GM18519 (cell line): Measurements from ENCODE around the gene PTK7.

Source experiments
- ATAC-seq: cut with Tn5 transposase; IDR thresholded peaks from one replicate; pipeline ENCODE4 v1.9.1; 2021; ENCODE audit warnings: mild to moderate bottlenecking, moderate library complexity; ENCODE audit not compliant: unreplicated experiment, low FRiP score

PTK7 gene

DNA sequence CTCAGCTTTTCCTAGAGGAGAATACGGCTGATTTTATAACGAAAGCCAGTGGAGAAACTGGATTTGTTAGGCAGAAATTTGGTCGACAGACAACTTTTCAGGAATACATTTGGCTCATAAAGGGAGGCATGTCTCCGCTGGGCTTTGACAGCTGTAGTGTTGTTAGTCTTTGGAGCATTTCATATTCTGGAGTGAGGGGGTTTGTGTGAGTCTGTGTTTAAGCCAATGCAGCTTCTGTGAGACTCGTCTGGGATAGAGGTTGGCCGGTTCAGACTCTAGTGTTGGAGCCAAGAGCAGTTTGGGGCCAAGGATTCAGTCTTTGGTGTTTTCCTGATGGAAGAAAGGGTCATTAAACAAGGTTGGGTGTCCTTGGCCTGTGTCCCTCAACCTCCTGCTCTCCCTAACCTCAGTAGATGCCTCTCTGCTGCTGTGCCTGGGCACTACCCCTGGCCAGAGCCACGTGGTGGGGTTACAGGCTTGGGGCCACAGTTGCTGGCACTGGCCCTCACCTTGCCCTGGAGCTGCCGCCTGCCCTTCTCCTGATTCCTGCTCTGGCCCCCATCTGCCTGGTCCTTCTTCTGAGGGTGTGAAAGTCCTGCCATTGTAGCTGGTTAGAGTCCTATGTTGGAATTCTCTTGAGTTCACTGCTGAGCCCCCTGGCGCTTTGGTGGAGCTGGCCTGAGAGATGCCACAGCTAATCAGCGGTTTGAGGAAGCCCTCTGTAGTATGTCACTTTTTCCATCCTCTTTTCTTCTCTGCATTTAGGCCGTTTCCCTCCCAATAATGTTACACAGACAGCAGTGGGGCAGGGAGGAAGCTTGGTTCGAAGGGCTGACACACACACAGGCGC is 6.9 kb downstream of the PTK7 start:
- ATAC-seq, result no peak

DNA sequence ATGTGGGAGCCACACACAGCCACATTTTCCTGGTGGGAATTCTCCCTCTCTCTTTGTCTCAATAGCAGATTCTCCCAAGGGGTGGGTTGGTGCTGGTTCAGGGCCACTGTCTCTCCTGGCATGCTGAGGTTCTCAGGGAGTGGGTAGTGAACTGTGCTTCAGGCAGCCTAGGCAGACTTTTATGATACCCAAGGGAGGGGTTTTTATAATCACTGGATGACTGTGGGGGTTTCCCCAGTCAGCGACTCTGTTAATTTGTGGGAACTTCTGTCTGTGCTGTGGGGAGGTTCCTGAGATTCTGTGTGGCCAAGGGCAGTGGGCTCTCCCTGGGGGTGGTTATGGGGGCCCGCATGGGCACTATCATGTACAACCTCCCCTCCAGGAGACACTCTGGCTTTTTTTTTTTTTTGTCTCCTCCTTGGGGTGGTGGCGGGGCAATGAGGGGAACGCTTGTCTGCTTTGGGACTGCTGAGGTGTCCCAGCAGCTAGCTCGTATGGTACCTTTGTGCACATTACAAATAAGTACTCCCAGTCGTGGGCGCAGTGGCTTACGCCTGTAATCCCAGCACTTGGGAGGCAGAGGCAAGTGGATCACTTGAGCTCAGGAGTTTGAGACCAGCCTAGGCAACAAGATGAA is 10.0 kb downstream of the PTK7 start:
- ATAC-seq, result no peak

DNA sequence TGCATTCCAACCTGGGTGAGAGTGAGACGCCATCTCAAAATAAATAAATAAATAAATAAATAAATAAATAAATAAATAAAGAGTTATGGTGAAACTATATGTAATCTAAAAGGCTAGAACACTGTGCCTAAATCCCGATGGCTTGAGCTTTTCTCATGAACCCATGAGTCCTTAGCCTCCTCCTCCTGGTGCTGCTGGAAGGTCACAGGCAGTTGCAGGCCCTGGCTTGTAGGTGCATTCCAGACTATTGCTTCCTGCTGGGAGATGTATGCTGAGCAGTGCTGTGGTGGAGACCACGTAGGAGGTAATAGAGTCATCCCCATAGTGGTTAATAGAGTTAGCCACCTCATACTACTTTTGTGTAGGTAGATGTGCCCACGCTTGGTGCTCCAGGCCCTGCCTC is 12.5 kb downstream of the PTK7 start:
- no peak for ATAC-seq

DNA sequence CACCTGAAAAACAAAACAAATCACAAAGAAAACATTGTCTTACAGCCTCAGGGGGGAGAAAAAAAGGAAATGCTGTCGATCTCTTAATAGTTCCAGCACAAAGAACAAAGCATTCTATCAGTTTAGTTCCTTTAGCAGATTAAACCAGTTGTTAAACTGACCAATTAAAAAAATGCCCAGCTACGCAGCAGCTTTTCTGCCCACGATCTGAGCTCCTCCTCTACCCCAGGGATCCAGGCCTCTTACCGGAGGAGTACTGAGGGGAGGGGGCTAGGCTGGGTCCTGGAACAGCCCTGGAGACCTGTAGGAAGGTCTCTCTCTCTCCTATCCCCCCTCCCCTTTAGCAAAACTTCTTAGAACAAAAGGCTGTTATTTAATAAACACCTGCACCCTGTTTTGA is 13.4 kb downstream of the PTK7 start:
- ATAC-seq, result no peak

DNA sequence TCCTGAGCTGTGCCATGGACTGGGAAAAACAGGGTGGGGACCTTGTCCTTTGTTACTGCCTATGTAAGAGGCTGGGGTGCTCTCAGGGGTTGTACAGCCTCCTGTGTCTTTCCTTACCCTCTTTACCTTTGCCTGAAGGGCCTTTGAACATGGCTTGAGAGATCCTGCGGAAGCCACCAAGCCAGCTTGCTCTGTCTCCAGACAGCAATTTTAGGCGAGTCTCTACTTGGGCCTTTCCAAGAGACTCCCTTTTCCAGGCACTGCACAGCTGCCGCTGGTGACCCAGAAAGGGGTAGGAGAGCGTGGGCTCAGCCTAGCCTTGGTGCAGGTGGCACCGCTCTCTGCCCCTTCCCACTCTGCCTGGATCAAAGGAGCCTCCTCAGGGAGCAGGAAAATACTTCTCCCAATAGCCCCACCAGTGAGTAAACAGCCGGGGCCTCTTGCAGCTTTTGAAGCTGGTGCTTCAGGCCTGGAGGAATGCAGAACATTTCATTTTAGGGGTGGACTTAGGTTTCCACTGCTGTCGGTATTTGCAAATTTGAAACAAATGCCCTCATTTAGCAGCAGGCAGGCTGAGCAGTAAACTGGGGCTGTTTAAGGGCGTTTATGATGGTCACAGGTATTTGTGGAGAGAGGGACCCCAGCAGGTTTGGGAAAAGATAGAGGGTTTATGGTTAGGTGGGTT is 13.9 kb downstream of the PTK7 start:
- ATAC-seq, result no peak

DNA sequence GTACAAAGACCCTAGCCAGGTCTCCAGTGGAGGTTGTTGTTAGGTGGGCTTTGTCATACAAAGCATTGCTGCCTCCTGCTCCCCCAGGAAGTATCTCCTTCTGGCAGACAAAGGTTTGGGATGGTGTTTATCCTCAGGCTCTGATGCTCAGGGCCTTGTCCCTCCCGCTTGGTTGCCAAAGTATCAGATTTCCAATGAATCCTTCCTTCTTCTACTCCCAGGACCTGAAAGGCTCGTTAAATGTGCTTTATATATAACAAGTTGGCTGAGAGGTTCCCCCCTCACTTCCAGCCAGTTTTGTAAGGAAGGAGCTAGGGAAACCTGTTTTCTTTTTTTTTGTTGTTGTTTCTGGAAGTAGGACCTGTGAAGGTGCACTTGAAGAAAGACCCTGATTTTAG is 14.4 kb downstream of the PTK7 start:
- ATAC-seq, result no peak

DNA sequence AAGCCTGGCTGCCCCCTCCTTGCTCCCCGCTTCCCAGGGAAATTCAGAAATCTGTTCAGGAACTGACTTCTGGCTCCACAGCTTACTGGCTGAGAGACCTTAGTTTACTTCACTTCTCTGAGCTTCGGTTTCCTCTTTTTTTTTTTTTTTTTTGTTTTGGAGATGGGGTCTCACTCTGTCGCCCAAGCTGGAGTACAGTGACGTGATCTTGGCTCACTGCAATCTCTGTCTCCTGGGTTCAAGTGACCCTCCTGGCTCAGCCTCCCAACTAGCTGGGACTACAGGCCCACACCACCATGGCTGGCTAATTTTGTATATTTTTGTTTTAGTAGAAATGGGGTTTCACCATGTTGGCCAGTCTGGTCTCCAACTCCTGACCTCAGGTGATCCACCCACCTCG is 14.9 kb downstream of the PTK7 start:
- ATAC-seq, result no peak

DNA sequence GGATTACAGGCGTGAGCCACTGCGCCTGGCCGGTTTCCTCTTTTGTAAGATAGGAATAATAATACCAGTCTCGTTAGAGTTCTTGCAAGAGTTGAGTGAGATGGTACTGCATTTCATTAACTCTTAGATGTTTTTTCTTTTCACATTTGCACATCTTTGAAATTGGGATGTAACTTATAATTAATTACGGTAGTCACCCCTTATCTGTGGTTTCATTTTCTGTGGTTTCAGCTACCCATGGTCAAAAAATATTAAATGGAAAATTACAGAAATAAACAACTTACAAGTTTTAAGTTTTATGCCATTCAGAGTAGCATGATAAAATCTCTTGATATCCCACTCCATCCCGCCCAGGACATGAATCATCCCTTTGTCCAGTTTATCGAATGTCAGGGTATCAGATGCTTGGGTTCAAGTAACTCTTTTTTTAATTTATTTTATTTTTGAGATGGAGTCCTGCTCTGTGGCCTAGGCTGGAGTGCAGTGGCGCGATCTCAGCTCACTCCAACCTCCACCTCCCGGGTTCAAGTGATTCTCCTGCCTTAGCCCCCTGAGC is 15.4 kb downstream of the PTK7 start:
- no peak for ATAC-seq

DNA sequence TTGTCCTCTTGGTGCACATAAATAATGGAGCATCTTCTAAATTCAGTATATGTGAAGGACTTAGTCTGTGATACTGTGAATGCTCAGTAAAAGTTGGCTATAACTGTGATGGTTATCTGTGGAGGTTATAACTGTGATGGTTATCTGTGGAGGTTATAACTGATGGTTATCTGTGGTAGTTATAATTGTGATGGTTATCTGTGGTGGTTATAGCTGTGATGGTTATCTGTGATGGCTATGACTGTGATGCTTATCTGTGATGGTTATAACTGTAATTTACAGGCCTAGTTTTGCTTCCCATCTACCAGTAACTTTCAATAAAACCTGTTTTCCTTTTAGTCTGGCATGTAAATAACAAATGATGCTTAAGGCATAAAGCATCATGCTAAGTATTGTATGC is 16.5 kb downstream of the PTK7 start:
- no peak for ATAC-seq

DNA sequence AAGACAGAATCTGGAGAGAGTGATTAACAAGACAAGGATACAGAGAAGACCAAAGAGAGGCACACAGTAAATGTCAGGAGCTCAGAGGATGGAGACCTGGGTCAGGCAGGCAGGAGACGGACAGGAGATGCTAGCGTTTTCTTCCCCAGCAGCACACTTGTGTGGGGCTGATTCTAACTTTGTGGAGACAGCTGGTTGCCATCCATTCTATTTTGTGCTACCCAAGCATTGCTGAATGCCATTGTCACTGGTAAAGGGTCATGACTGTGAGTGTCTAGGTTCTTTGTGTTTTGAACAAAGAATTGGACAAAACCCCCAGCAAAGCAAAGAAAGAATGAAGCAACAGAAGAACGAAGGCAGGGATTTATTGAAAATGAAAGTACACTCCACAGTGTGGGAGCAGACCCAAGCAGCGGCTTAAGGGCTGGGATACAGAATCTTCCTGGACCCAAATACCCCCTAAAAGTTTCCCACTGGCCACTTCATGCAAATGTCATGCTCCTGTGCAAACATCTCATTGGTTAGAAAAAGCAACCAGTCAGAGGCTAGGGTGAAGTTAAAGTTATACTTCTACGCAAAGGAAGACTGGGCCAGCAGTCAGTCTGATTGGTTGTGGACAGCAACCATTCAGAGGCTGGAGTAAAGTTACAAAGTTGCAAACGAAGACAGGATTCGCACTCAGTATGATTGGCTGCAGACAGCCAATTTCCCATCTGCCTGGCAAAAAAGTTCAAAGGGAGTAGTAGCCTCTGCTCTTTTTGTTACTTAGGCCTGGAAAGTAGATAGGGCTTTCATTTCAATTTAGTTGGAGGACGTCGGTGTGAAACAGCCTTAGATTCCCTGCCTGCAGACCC is 17.5 kb downstream of the PTK7 start:
- ATAC-seq, result no peak

DNA sequence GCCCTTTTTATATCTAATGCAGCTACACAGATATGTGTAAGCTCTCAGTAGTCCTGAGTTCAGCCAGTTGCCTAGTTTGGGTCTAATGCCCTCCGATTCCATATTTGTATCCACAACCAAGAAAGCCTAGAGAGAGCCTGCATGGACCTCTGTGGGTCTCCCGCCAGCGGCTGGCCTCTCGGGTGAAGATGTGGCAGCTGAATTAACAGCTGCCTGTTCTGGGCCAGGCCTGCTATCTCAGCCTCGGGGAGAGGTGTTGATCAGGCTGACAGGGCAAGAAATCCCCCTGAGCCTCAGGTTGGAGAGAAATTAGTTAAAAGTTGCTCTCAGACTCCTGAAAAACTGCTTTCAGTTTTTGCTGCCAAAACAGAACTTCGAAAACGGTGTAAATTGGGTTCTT is 19.8 kb downstream of the PTK7 start:
- no peak for ATAC-seq

DNA sequence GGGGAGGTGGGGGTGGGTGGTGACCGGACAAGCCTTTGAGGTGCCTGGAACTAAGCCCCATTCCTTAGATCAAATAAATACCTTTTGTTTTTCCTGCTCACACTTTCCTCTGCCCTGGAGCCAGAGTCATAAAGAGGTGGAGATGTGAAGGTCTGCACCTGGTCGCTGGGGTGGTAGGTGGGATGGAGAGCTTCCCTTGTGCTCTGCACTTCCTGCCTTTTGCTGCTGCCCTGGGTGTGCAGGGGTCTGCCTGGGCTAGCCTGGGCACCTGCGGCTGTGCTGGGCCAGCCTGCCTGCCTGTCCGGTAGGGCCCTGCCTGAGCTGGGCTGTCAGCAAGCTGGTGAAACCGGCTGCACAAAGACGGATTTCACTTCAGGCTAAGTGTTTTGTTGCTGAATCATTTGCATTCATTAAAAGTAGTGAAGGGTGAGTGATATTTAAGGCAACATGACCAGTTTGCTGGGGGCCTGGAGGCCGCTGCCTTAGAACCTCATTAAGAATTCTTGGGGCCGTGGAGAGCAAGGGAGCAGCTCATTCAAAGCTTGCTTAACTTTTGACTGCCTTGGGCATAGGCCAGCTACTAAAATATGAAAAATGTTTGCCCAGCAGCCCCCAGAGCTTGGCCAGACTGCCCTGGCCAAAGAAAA is 20.5 kb downstream of the PTK7 start:
- ATAC-seq, result no peak

DNA sequence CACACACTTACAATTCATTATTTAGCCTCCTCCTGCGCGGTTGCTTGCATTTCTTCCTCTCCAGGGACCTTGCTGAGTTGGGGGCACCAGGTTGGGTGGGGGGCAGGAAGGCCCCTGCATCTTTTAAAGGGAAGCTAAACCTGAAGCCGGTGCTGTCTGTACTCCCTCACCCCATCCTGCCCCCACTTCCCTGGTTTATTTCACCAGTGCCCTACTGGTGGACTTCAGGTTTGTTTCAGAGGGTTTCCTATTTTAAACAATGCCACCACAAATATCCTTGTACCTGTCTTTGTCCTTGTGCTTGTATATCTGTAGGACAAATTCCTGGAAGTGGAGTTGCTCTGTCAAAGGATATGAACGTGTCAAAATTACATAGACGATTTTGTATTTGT is 21.0 kb downstream of the PTK7 start:
- no peak for ATAC-seq

DNA sequence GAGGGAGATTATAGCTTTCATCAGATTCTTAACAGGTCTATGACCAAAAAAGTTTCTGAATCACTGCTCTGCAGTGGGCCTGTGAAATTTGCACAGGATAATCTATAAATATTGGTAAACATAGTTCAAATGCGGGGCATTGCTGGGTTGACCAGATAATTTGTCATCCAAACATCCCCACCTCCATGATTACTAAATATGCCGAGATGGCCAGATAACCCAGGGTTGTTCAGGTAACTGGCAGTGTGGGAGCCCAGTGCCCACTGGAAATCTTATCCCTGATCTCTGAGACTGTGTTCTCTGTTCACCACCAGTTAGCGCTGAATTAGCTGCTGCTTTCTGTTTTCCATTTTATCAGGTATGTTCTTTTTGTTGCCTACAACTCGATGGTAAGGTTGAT is 21.4 kb downstream of the PTK7 start:
- ATAC-seq, result no peak

DNA sequence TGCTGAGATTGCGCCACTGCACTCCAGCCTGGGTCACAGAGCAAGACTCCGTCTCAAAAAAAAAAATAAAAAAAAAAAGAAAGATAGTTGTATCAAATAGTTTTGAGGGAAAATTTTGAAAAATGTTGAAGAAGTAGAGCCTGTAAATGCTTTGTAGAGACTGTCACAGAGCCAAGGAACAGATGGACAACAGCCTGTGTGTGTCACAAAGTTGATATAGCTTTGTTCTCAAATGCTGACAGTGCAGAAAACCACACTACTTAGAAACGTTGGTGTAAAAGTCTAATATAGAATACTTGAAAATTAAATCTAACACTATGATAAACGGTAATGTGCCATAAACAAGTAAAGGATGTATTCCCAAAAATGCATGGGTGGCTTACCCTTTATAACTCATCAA is 25.4 kb downstream of the PTK7 start:
- no peak for ATAC-seq

DNA sequence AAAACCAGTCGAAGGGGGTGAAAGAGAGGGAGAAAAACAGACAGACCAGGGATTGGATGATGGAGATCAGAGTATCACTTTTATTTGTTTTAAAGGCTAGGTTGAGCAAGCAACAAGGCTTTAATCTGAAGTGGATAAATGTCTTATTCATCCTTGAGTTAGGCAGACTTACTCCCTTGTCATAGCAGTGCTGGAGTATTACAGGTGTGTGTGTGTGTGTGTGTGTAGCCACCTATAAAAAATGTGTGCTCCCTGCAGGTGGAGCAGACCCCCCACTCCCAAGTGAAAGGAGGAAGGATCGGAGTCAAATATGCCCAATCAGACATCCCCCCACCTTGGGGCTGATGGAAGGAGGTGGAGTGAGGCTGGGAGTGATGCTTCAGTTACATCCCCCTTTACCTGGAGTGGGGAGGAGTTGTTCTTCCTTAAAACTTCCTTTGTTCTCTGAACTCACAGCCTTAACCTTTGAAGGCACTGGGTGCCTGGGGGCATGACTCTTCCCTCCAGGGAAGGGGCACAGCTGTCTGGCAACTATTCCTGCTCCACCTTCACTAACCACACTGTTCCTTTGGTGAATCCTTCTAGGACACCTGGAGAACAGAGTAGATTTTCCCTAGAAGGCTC is 27.3 kb downstream of the PTK7 start:
- ATAC-seq, result no peak

DNA sequence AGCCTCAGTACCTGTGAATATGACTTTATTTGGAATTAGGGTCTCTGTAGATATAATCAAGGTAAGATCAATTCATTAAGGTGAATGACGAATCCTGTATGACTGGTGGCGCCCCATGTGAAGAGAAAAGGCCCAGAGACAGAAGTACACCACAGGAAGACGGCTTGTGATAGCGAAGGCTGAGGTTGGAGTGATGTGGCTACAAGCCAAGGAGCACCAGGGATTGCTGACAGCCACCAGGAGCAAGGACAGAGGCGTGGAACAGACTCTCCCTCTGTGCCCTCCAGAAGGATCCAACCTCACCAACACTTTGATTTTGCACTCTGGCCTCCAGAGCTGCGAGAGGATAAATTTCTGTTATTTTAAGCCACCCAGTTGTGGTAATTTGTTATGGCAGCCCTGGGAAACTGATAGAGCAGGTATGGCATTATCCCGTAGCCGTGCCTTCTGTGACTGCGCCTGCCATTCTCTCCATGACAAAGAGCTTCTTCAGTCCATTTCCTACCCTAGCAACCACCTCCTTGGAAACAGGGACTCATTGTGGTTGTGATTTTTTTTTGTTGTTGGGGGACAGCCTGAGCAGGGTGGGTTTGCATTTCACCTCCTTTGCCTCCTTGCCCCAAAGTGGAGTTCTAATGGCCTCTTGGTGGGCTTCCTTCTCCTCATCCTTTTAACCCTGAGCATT is 29.6 kb downstream of the PTK7 start:
- ATAC-seq, result no peak

DNA sequence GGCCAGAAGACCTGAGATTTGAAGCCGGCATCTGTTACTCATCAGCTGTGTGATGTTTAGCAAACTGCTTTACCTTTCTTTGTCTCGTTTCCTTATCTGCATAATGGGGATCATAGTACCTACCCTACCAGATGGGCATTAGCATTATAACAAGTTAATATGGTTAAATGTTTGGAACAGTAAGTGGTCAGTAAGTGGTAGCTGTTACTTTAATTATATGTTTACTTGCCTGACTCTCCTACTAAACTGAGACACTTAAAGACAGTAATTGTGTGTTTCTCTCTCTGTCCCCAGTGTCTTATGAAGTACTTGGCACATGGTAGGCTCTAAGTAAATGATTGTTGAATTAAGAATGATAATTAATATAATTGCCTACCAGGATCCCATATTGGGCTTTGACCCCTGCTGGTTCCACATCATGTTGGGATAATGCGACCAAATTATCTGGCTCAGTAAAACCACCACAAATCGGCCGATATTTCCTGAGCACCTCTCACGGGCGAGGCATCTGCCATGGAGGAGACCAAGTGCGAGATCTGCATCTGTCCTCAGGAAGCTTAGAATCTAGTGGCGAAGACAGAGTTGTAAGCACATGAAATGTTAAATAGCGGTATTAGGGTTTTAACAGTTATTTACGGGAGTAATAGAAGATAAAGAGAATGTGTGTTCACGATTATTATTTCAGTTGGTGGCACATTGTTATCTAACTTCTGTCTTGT is 31.4 kb downstream of the PTK7 start:
- ATAC-seq, result no peak
